IPS-11a (cell line): Measurements from ENCODE around the gene MCTP1.
"Not testable (repeated sequence)": the region's sequence is repeated elsewhere in the genome, so short reads cannot be mapped to it uniquely, and the experiment has no call there.

Experiments
- H3K4me3 ChIP-seq: one replicate; pipeline ENCODE4 v1.5.1; 2013; ENCODE audit warnings: low read depth, low read length, control low read depth

MCTP1 gene

DNA sequence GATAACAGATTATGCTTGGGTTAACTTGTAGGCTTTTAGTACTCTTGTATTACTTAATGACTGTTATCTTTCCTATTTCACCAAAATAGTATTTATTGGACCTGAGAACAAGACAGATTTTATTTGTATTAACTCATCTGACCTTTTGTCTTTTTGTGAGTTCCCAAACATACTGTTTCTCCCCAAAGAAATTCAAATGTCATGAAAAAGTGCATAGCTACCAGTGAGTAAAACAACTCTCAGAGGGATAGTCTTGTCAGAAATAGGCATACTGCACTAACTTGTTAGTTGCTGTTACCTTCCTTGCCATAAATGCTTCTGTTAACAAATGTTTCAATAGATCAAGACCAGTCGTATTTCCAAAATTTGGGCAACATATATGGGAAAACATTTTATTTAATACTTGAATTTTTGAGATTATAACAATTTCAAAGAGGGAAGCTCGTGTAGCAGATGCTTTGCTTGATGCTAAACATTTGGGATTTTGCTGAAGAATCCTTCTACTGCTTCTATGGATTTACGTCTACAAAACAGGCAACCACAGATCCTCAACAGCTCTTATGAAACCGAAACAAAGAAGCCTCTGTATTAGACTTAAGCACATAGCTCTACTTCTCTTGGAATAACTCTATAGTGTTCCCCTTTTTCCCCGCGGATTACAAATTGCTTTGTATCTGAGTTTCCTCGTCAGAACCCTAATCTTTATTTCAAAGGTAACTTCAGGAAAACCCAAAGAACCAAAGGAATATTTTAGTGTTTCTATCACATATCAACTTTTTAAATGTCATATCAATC lies 248.8 kb downstream of the MCTP1 start:
- no peak overlapping the region for H3K4me3 ChIP-seq

DNA sequence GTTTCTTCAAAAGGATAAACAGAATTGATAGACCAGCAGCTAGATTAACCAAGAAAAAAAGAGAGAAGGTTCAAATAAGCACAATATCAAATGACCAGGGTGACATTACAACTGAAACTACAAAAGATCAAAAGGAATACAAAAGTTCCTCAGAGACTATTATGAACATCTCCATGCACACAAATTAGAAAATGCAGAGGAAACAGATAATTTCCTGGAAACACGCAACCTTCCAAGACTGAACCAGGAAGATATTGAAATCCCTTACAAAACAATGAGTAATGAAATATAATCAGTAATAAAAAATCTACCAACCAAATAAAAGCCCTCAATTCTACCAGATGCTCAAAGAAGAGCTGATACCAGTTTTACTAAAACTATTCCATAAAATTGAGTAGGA lies 252.1 kb downstream of the MCTP1 start:
- no peak overlapping the region for H3K4me3 ChIP-seq

DNA sequence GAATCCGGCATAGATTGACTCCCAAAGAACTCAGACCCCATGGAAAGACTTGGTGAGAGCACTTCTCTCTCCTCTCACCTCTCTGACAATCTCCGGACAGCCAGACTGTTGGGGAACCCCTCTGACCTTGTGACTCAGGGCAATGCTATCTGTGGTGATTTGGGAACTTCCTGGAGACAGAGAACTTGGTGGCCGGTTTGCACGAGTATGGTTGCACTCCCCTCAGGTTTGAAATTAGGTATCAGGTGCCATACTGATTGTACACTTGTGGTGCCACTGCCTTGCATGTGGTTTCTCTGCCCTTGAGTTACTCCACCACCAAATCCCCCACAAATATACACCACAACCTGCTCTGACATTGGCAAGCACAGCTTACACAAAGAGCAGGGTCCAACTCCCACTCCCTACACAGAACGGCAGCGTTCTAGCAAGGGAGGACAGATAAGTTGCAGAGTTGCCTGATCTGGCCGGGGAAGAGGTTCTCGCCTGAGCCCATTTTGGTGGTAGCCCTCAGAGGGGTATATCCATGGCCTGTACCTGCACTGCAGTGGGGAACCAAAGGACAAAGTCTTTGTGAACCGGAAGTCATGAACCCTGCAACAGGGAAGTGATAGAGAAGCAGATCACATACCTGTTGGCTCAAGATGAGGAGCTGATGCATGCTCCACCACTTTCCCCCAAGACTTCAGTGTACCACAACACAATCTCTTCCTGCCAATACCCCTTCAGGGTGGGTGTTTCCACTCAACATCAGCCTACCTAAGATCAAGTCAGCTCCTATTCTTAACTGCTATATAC lies 255.1 kb downstream of the MCTP1 start:
- no peak overlapping the region for H3K4me3 ChIP-seq

DNA sequence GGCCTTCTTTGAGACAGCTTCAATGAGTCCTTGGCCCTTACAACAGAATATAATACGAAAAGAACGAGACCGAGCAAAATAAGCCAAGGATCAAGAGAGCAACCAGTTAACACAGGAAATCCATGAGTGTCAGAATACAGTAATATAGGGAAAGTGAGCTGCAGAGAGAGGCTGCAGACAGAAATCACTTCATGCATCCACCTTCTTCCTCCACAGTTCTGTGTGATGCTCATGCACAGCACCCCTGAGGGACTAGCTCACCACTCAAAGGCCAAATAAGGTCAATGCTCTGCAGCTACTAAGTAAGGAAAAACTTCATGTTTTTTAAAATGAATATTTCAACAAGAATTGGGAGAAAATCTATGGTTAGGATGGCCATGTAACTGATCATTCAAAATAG lies 257.1 kb downstream of the MCTP1 start:
- H3K4me3 ChIP-seq: no peak overlapping the region

DNA sequence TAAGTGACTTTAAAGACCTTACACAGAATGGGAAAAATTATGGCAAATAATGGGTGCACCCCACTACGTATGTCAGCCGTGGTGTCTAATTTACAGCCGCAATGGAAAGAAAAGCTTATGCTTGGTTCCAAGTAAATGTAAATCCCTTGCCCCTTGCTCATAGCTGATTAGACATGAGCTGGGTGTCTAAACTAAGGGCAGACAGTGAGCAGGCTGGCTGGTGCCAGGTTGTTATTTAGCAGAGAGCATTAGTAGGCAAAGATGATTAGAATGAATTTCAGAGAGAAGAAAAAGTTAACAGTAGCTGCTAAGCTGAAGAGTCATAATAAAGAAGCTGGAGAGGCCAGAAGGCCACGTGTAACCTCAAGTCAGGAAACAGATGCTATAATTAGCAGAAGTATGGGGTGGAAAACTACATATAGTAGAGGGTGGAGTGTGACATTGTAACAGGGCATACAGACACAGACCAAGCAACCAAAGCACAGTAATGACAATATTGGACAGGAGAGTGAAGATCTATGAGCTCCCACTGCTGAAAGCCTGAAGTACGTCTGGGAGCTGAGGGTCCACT lies 257.7 kb downstream of the MCTP1 start:
- no peak overlapping the region for H3K4me3 ChIP-seq

DNA sequence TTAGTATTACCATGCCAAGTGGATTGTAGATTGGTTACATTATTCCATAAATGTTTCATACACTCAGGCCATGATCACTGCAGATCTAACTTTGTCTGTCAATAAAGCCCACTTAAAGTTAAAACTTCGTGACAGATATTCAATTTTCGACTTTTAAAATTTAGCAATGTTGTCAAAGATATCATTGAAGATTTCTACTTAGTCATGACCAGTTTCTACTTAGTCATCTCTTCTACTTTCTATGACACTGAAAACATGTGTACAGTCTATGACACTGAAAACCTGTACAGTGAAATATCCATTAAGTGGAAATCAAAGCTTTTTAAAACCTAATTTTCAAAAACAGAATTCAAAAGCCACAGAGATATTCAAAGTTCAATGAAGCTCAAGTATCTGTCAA lies 258.2 kb downstream of the MCTP1 start:
- no peak overlapping the region for H3K4me3 ChIP-seq

DNA sequence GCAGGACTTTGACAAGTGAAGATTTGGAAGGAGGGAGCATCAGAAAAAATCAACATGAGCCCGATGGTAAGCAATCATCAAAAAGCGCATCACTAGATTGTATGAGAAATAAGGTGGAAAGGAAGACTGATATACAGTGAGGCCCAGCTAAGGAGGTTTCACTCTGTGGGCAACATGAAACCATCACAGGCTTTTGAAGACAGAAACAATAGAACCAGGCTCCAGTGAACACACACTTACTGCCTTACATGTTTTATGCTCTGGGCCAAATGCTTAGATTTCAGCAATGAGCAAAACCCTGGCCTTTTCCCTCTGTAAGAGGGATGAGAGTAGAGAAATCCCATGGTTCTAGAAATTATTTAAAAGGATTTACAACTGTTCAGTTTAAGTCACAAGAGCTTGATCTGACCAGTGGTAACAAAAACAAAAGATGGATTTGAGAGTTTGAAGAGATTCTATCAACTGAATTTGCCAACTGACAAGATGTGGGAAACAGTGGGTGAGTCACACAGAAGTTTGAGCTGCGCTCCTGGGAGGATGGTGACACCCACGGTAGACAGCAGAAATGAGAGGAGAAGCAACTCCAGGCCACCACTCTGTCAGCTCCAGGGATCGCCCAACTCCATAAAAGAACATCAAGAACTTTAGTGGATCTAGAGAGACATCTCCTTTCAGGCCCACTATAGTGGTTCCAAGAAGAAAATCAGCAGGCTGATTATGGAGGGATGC lies 261.8 kb downstream of the MCTP1 start:
- no peak overlapping the region for H3K4me3 ChIP-seq

DNA sequence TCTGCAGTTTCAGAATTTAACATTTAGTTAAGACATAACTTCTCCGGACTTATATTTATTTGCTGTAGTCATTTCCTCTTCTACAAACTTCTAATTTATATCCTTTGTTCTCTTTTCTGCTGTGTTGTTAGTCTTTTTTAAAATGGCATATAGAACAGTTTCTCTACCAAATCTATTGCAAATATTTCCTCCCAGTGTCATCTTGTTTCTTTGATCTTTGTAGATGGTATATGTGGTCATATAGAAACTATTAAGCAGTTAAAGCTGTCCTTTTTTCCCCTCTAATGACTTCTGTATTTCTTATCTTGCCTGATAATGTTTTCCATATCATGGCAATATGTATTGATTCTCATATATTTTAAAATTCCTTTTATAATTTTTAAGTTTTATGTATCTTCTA lies 264.5 kb downstream of the MCTP1 start:
- H3K4me3 ChIP-seq: no peak overlapping the region

DNA sequence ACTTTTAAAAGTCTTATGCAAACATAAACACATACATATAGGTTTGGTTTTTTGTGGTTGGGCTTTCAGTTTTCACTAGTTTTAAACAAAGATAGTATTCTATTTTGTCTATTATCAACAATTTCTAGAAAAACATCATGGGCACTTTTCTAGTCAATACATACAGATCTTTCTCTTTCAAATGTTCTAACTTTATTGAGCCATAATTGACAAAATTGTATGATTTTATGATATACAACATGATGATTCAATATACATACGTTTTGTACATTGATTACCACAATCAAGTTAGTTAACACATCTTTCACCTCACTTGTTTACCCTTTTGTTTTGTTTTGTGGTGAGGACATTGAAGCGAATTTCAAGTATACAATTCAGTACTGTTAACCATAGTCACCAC lies 265.9 kb downstream of the MCTP1 start:
- H3K4me3 ChIP-seq: no peak overlapping the region

DNA sequence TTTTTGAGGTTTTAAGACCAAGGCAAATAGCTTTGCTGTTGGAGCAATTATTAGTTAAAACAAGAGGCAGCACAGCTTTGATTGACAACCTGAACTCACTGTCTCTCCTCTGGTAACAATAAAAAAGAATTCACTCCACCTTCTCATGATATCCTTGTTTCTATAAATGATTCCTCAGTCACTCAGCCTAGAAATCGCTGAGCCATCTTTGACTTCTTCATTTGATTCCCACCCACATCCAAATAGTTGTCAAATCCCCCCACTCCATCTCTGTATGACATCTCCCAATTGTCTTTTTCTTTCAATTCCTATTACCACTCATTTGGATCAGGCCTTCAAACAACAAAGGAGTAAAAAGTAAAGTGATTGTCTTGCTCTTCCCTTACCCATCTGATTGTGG lies 266.4 kb downstream of the MCTP1 start:
- no peak overlapping the region for H3K4me3 ChIP-seq

DNA sequence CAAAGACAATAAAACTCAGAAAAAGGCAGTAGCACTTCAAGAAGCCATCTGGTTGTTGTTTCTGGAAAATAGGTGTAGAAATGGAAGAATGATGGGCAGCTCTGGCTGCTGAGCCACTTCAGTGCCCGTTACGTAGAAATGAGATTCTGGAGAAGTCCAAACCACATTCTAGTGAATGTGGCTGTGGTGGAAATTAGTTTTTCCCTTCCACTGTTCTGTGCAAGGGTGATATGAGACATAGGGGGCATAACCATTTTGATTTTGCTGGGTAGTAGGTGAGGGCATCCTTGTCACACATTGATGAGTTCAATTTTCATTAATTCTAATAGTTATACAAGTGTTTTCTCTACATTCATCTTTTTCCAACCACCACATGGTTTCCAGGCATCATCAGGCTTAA lies 275.1 kb downstream of the MCTP1 start:
- no peak overlapping the region for H3K4me3 ChIP-seq

DNA sequence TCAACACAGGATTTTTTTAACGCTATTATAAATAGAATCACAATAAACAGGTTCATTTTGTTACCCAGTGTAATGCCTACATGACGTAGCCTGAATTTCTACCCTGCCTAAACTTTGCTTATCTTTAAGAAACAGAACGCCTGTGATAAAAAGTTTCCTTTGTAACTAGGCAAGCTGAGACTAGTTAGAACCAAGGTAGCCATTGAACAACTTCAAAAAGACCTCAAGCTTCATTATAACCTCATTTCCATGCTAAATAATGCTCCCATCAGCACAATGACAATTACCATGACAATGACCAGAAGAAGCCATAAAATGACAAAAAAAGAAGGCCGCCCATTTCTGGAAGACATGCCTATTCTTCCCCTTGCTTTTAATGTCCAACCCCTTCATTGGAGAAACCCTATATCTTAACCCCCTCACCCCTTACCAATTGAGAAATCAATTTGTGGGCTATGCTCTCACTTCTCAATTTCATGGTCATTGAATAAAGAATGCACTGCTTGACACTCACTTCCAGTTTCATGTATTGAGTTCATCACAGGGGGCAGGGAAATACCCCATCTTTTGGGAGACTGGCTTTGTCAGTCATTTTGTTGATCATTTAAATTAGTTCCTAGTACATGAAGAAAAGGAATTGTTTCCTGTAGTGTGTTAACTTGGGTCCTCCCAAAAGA lies 276.8 kb downstream of the MCTP1 start:
- no peak overlapping the region for H3K4me3 ChIP-seq

DNA sequence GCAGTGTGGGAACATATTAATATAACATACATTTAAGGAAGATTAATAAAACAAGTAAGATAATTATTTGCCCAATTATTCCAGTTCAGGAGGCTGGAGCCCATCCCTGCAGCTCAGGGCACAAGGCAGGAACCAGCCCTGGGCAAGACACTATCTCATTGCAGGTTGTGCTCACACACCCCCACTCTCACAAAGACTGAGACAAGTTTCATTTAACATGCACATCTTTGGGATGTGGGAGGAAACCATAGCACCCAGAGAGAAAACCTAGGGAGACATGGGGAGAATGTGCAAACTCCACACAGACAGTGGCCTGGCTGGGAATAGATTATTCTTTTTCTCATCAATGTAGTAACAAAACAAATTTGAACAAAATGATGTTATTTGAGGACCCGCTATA lies 279.1 kb downstream of the MCTP1 start:
- no peak overlapping the region for H3K4me3 ChIP-seq

DNA sequence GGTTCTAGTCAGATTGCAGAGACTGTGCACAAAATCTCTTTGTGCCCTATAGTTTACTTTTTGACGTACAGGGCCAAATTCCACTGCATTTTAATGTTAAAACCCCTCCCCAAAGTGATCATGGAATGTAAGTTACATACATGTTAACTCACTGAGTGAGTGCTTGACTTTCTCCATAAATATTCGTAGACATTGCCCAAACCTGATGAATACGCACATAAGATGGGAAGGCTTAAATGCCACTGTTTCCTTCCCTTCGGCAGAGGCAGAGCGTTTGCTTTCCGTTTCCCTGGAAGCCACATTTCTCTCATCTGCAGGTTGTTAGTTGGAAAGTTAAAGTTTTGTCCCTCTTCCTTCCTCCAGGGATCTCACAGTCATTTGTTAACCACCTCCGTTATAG lies 286.2 kb downstream of the MCTP1 start:
- H3K4me3 ChIP-seq: no peak overlapping the region

DNA sequence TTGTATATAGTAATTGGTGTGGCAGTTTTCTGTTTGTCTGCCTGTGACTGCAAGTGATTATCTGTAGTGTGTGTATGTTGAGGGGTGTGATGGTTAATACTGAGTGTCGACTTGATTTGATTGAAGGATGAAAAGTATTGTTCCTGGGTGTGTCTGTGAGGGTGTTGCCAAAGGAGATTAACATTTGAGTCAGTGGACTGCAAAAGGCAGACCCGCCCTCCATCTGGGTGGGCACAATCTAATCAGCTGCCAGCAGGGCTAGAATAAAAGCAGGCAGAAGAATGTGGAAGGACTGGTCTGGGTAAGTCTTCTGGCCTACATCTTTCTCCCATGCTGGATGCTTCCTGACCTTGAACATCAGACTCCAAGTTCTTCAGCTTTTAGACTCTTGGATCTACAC lies 290.4 kb downstream of the MCTP1 start:
- H3K4me3 ChIP-seq: not testable (repeated sequence)

DNA sequence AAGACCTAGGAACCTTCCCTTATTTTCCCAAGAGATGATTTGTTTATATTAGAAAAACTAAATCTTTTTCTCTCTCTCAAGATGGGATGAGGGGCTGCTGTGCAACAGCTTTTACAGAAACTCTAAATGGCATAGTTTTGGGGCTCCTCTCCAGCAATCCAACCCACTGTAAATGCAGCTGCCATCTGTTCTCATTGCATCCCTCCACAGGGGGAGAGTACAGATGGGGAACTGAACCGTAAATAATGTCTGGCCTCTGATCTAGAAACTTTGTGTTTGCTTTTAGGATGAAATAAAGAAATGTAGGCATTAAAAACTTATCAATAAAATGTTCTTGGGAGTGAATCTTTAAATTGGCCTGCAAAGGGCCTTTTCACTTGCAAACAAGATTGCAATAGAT lies 291.4 kb downstream of the MCTP1 start:
- no peak overlapping the region for H3K4me3 ChIP-seq

DNA sequence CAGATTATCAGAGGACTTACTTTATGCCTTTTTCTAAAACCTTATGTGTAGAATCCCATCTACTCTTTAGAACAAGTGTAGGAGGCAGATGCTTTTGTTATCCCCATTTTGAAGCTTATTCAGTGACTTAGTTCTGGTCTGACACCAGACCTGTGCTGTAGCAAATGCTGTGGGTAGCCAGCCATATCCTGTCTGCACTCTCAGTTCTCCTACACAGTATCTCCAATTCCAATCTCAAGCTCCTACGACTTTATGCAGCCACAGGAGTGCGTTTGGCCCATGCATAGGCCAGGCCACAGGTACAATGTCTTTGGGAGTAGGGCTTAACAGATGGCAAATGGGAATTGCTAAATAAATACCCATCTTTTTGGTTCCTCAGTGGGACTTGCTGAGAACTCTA lies 292.6 kb downstream of the MCTP1 start:
- no peak overlapping the region for H3K4me3 ChIP-seq

DNA sequence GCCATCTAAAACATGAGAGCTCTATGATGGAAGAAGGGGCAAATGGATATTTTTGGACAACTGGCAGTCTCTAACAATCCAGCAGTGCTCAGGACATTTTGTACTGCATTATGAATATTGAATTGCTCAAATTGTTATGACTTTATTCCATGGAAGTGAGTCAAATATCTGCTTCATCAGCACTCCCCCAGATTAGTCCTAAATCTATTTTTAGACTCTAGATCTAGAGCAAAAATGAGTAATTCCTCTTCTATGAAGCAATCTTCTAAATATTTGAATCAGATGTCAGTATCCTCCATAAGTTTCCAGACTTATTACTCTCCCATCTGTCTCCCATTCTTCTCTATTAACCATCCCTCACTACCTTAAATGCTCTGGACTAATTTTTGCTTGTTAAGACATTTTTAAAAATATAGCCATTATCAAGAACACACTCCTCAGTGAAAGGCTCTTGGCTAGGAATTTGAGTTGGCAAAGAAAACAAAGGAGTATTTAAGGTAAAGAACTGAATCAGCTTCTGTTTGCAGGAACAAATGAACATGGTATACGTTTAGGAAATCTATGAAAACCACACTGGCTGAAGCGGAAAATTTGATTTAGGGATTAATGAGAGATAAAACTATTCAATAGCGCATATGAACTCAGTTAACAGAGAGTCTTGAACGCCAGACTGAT lies 300.9 kb downstream of the MCTP1 start:
- H3K4me3 ChIP-seq: no peak overlapping the region

DNA sequence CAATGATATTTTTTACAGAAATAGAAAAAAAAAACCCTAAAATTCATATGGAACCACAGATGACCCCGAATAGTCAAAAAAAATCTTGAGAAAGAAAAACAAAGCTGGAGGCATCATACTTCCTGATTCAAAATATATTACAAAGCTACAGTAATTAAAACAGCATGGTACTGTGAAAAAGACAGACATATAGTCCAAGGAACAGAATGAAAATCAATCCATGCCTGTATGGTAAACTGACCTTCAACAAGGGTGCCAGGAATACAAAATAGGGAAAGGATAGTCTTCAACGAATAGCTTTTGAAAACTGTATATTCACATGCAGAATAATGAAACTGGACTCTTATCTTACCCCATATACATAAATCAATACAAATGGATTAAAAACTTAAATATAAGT lies 307.5 kb downstream of the MCTP1 start:
- no peak overlapping the region for H3K4me3 ChIP-seq

DNA sequence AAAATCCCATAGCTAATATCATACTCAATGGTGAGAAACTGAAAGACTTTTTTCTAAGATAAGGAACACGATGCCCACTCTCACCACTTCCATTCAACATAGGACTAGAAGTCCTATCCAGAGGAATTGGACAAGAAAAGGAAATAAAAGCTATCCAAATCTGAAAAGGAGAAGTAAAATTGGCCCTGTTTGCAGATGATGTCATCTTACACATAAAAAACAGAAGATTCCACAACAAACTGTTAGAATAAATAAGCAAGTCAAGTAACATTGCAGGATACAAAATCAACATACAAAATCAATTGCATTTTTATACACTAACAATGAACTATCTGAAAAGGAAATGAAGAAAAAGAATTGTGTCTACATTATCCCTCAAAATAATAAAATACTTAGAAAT lies 308.0 kb downstream of the MCTP1 start:
- H3K4me3 ChIP-seq: no peak overlapping the region
